ENCODE measurements around the gene NSMF. TPM values are rescaled to one million over a fixed set of nuclear protein-coding genes. Genes with fewer than 3 reads are reported as not detected.

NSMF gene
- total and polyA plus RNA-seq, 2 experiments from 2014 or later: 73.0 to 107 TPM

- peak; percentile 82 to 87 for DNase-seq (ENCODE audit: low read depth in 1 of 2, low spot score in 1 of 2)
- TF ChIP-seq CTCF (IDR thresholded peaks at IDR 0.05; ENCODE audit: low read depth, low read length): peak; percentile 73
- Histone ChIP-seq H3K27ac (no peak overlapping the region), H3K4me1 (ENCODE audit: low read depth) (peaks cover 3% of the 10 kb centered on the region), H3K9me3 (ENCODE audit: low read depth) (no peaks in the 10 kb centered on the region), H3K4me3 (peak overlapping the region; percentile 7), H3K27me3 (no peaks in the 10 kb centered on the region), H3K36me3 (no peaks in the 10 kb centered on the region)
These were observed 52.1 kb downstream of the NSMF start for GRCh38 chr9:137406876-137407589.

GRCh38 chr9:137406085-137406760 is 52.9 kb downstream of the NSMF start:
- Histone ChIP-seq H3K4me1 (ENCODE audit: low read depth) (no peaks in the 10 kb centered on the region), H3K36me3 (no peaks in the 10 kb centered on the region), H3K4me3 (no peak overlapping the region), H3K27ac (no peak overlapping the region), H3K27me3 (no peaks in the 10 kb centered on the region), H3K9me3 (ENCODE audit: low read depth) (no peaks in the 10 kb centered on the region)
- no peak for TF ChIP-seq CTCF (IDR thresholded peaks at IDR 0.05; ENCODE audit: low read depth, low read length)
- DNase-seq (ENCODE audit: low read depth in 1 of 2, low spot score in 1 of 2): no peak

- no peaks in the 10 kb centered on the region for H3K27me3 ChIP-seq
- no peak overlapping the region for H3K4me3 ChIP-seq
- no peaks in the 10 kb centered on the region for H3K4me1 ChIP-seq (ENCODE audit: low read depth)
- no peak overlapping the region for H3K27ac ChIP-seq
- H3K36me3 ChIP-seq: no peaks in the 10 kb centered on the region
- no peaks in the 10 kb centered on the region for H3K9me3 ChIP-seq (ENCODE audit: low read depth)
- TF ChIP-seq CTCF (IDR thresholded peaks at IDR 0.05; ENCODE audit: low read depth, low read length): no peak
- no peak for DNase-seq (ENCODE audit: low read depth in 1 of 2, low spot score in 1 of 2)
These were observed 53.5 kb downstream of the NSMF start for GRCh38 chr9:137405677-137406081.

GRCh38 chr9:137404961-137405567 is 54.1 kb downstream of the NSMF start:
- H3K27ac ChIP-seq: no peak overlapping the region
- H3K9me3 ChIP-seq (ENCODE audit: low read depth): no peaks in the 10 kb centered on the region
- no peak for DNase-seq (ENCODE audit: low read depth in 1 of 2, low spot score in 1 of 2)
- no peaks in the 10 kb centered on the region for H3K36me3 ChIP-seq
- TF ChIP-seq CTCF (IDR thresholded peaks at IDR 0.05; ENCODE audit: low read depth, low read length): no peak
- no peaks in the 10 kb centered on the region for H3K27me3 ChIP-seq
- H3K4me3 ChIP-seq: no peak overlapping the region
- no peaks in the 10 kb centered on the region for H3K4me1 ChIP-seq (ENCODE audit: low read depth)

GRCh38 chr9:137403269-137403668 is 55.9 kb downstream of the NSMF start:
- H3K4me1 ChIP-seq (ENCODE audit: low read depth): no peaks in the 10 kb centered on the region
- DNase-seq (ENCODE audit: low read depth in 1 of 2, low spot score in 1 of 2): no peak
- no peak for TF ChIP-seq CTCF (IDR thresholded peaks at IDR 0.05; ENCODE audit: low read depth, low read length)
- H3K27ac ChIP-seq: no peak overlapping the region
- no peaks in the 10 kb centered on the region for H3K36me3 ChIP-seq
- H3K9me3 ChIP-seq (ENCODE audit: low read depth): no peaks in the 10 kb centered on the region
- no peaks in the 10 kb centered on the region for H3K27me3 ChIP-seq
- H3K4me3 ChIP-seq: no peak overlapping the region
